GM23248 (cell line): ENCODE data around the gene HIBADH. TPM values are rescaled to one million over a fixed set of nuclear protein-coding genes. Genes with fewer than 3 reads are reported as not detected.

Source experiments
- DNase-seq: peaks from one replicate; pipeline ENCODE4 v3.0.0-alpha.2; 2015
- H2AFZ ChIP-seq: fragments of 200-600 bp; sonication (generic); 2 replicates; pipeline ENCODE4 v1.6.1; 2016; ENCODE audit warnings: antibody characterized with exemption
- H3F3A ChIP-seq: fragments of 200-600 bp; sonication (generic); 2 replicates; pipeline ENCODE4 v1.6.1; 2016; ENCODE audit warnings: mild to moderate bottlenecking, antibody characterized with exemption, mixed run types; ENCODE audit not compliant: insufficient read depth
- H3K27ac ChIP-seq: fragments of 200-600 bp; sonication (generic); 2 replicates; pipeline ENCODE4 v1.5.1; 2016; ENCODE audit warnings: mild to moderate bottlenecking
- H3K27me3 ChIP-seq: fragments of 200-600 bp; sonication (generic); replicated peaks from 2 replicates; pipeline ENCODE4 v1.6.1; 2016; ENCODE audit warnings: mild to moderate bottlenecking; ENCODE audit not compliant: insufficient read depth
- H3K36me3 ChIP-seq: fragments of 200-600 bp; sonication (generic); 2 replicates; pipeline ENCODE4 v1.6.1; 2016; ENCODE audit warnings: low read depth, mild to moderate bottlenecking
- H3K4me1 ChIP-seq: fragments of 200-600 bp; sonication (generic); 2 replicates; pipeline ENCODE4 v1.6.1; 2016; ENCODE audit warnings: mild to moderate bottlenecking; ENCODE audit not compliant: insufficient read depth
- H3K4me2 ChIP-seq: fragments of 200-600 bp; sonication (generic); one replicate; pipeline ENCODE4 v1.6.1; 2016; ENCODE audit warnings: mild to moderate bottlenecking; ENCODE audit not compliant: unreplicated experiment
- H3K4me3 ChIP-seq: fragments of 200-600 bp; sonication (generic); 2 replicates; pipeline ENCODE4 v1.5.1; 2016; ENCODE audit warnings: mild to moderate bottlenecking
- H3K79me2 ChIP-seq: fragments of 200-600 bp; sonication (generic); 2 replicates; pipeline ENCODE4 v1.6.1; 2016; ENCODE audit warnings: mild to moderate bottlenecking; ENCODE audit not compliant: insufficient read depth
- H3K9ac ChIP-seq: fragments of 200-600 bp; sonication (generic); 2 replicates; pipeline ENCODE4 v1.6.1; 2016; ENCODE audit warnings: mild to moderate bottlenecking
- H3K9me2 ChIP-seq: fragments of 200-600 bp; sonication (generic); 2 replicates; pipeline ENCODE4 v1.6.1; 2016; ENCODE audit warnings: mixed run types, mild to moderate bottlenecking, moderate library complexity; ENCODE audit not compliant: insufficient read depth
- H3K9me3 ChIP-seq: fragments of 200-600 bp; sonication (generic); one replicate; pipeline ENCODE4 v1.6.1; 2017; ENCODE audit warnings: low read depth
- H4K20me1 ChIP-seq: fragments of 200-600 bp; sonication (generic); 2 replicates; pipeline ENCODE4 v1.6.0; 2016; ENCODE audit not compliant: insufficient read depth
- EZH2 ChIP-seq: fragments of 200-600 bp; sonication (generic); IDR thresholded peaks from 2 replicates; pipeline ENCODE4 v1.6.1; 2018; ENCODE audit warnings: antibody characterized with exemption, mild to moderate bottlenecking; ENCODE audit not compliant: insufficient read depth, poor library complexity, severe bottlenecking
- EZH2phosphoT487 ChIP-seq: fragments of 200-600 bp; sonication (generic); IDR thresholded peaks from 2 replicates; pipeline ENCODE4 v1.6.1; 2018; ENCODE audit warnings: antibody characterized with exemption, moderate library complexity, mild to moderate bottlenecking, low read depth; ENCODE audit not compliant: insufficient read depth
- WGBS, 2 experiments: methylation state at CpG; one replicate each; pipeline ENCODE4 v1.1.6; 2015 to 2017; ENCODE audit warnings: low lambda C conversion rate in 2 of 2, low coverage in 1 of 2; ENCODE audit errors: missing lambda C conversion rate in 2 of 2; 5-methylcytosine and 5-hydroxymethylcytosine counted together
- in situ Hi-C: fragments of 300-500 bp; cut with MboI; formaldehyde crosslinking; loops from 2 replicates; pipeline ENCODE4 v1.15.0; 2020
- polyA plus RNA-seq: library from polyadenylated mRNA; unstranded; fragments of >200 nt; fragmentation: Nextera tagmentation; extraction: Ambion mirVana; gene quantifications from 2 replicates; pipeline ENCODE4 v1.2.1, GENCODE V29; 2016
- total RNA-seq: library from RNA; depleted of rRNA; stranded (reverse); fragments of >200 nt; shearing (Covaris generic); gene quantifications from 2 replicates; pipeline ENCODE4 v1.2.3, GENCODE V29; 2014

HIBADH gene
- total and polyA plus RNA-seq, 2 experiments from 2014 or later, result 70.1 to 87.0 TPM

- H3K79me2 ChIP-seq, result no peaks in the 10 kb centered on the region
- no peak for DNase-seq
- peaks cover 13% of the 10 kb centered on the region for H3K36me3 ChIP-seq
- no peaks in the 10 kb centered on the region for H3K9me2 ChIP-seq
- H3K27ac ChIP-seq, result no peak overlapping the region
- 93 to 97% methylated on average over 4 of the region's 4 CpGs for WGBS, 2 experiments
- no peak overlapping the region for H3K4me3 ChIP-seq
- H3K9ac ChIP-seq, result no peak overlapping the region
- TF ChIP-seq EZH2 (no peak), EZH2phosphoT487 (no peak)
- H4K20me1 ChIP-seq, result no peaks in the 10 kb centered on the region
- no peaks in the 10 kb centered on the region for H3K9me3 ChIP-seq
- H3F3A ChIP-seq, result no peaks in the 10 kb centered on the region
- no peak overlapping the region for H2AFZ ChIP-seq
- H3K27me3 ChIP-seq, result no peaks in the 10 kb centered on the region
- H3K4me1 ChIP-seq, result no peaks in the 10 kb centered on the region
- no peak overlapping the region for H3K4me2 ChIP-seq
- in situ Hi-C loops, result no loop called here
These were observed 126.9 kb downstream of the HIBADH start for GRCh38 chr7:27535795-27536194.

- H3K27ac ChIP-seq, result no peak overlapping the region
- H4K20me1 ChIP-seq, result no peaks in the 10 kb centered on the region
- H3K9me2 ChIP-seq, result no peaks in the 10 kb centered on the region
- no peaks in the 10 kb centered on the region for H3K9me3 ChIP-seq
- H3K9ac ChIP-seq, result no peak overlapping the region
- in situ Hi-C loops, result no loop called here
- no peak for DNase-seq
- no peaks in the 10 kb centered on the region for H3K4me1 ChIP-seq
- H3K4me2 ChIP-seq, result no peak overlapping the region
- H3K27me3 ChIP-seq, result no peaks in the 10 kb centered on the region
- no peaks in the 10 kb centered on the region for H3K79me2 ChIP-seq
- no peaks in the 10 kb centered on the region for H3F3A ChIP-seq
- H3K36me3 ChIP-seq, result 0 out of 2 replicates have a peak, but pooled peaks cover 10% of the 10 kb centered on the region
- TF ChIP-seq EZH2phosphoT487 (no peak), EZH2 (no peak)
- no peak overlapping the region for H3K4me3 ChIP-seq
- 89 to 92% methylated on average over 6 of the region's 6 CpGs for WGBS, 2 experiments
- no peak overlapping the region for H2AFZ ChIP-seq
These were observed 129.0 kb downstream of the HIBADH start for GRCh38 chr7:27533652-27534081.

GRCh38 chr7:27532314-27532713 lies 130.4 kb downstream of the HIBADH start:
- in situ Hi-C loops, result no loop called here

GRCh38 chr7:27527348-27527714 lies 135.4 kb downstream of the HIBADH start:
- H3K79me2 ChIP-seq, result no peaks in the 10 kb centered on the region
- no peaks in the 10 kb centered on the region for H3F3A ChIP-seq
- WGBS, 2 experiments, result 12 to 27% methylated on average over 2 of the region's 2 CpGs
- H2AFZ ChIP-seq, result no peak overlapping the region
- peak; percentile 9 for DNase-seq
- H3K36me3 ChIP-seq, result peaks cover 15% of the 10 kb centered on the region
- H3K9me2 ChIP-seq, result no peaks in the 10 kb centered on the region
- no peaks in the 10 kb centered on the region for H3K9me3 ChIP-seq
- TF ChIP-seq EZH2 (no peak), EZH2phosphoT487 (no peak)
- H3K9ac ChIP-seq, result no peak overlapping the region
- no peaks in the 10 kb centered on the region for H3K27me3 ChIP-seq
- in situ Hi-C loops, result no loop called here
- no peak overlapping the region for H3K4me3 ChIP-seq
- H3K27ac ChIP-seq, result no peak overlapping the region
- H4K20me1 ChIP-seq, result no peaks in the 10 kb centered on the region
- no peak overlapping the region for H3K4me2 ChIP-seq
- H3K4me1 ChIP-seq, result no peaks in the 10 kb centered on the region

More at GRCh38 chr7:27532314-27532713, 130.4 kb downstream of the HIBADH start:
- H3F3A ChIP-seq, result no peaks in the 10 kb centered on the region
- H3K27me3 ChIP-seq, result no peaks in the 10 kb centered on the region
- H3K4me3 ChIP-seq, result no peak overlapping the region
- no peak for DNase-seq
- H3K4me2 ChIP-seq, result no peak overlapping the region
- H3K36me3 ChIP-seq, result 0 out of 2 replicates have a peak, but pooled peaks cover 10% of the 10 kb centered on the region
- H3K9me2 ChIP-seq, result no peaks in the 10 kb centered on the region
- H3K27ac ChIP-seq, result no peak overlapping the region
- no peaks in the 10 kb centered on the region for H3K9me3 ChIP-seq
- TF ChIP-seq EZH2phosphoT487 (no peak), EZH2 (no peak)
- H4K20me1 ChIP-seq, result no peaks in the 10 kb centered on the region
- no peak overlapping the region for H2AFZ ChIP-seq
- 50 to 74% methylated on average over 1 of the region's 1 CpG for WGBS, 2 experiments
- no peaks in the 10 kb centered on the region for H3K4me1 ChIP-seq
- no peaks in the 10 kb centered on the region for H3K79me2 ChIP-seq
- H3K9ac ChIP-seq, result no peak overlapping the region

GRCh38 chr7:27526611-27527347 lies 135.9 kb downstream of the HIBADH start:
- Histone ChIP-seq H3K4me1 (no peaks in the 10 kb centered on the region), H3K9me2 (no peaks in the 10 kb centered on the region), H3K9ac (no peak overlapping the region), H3K36me3 (peaks cover 15% of the 10 kb centered on the region), H3K79me2 (no peaks in the 10 kb centered on the region), H4K20me1 (no peaks in the 10 kb centered on the region), H3K27ac (no peak overlapping the region), H3K4me2 (no peak overlapping the region), H3F3A (no peaks in the 10 kb centered on the region), H2AFZ (no peak overlapping the region), H3K4me3 (no peak overlapping the region), H3K9me3 (no peaks in the 10 kb centered on the region), H3K27me3 (no peaks in the 10 kb centered on the region)
- DNase-seq, result no peak
- in situ Hi-C loops, result no loop called here
- no peak for TF ChIP-seq EZH2phosphoT487
- TF ChIP-seq EZH2, result no peak
- WGBS, 2 experiments, result 28 to 43% methylated on average over 1 of the region's 1 CpG
